Measurements from ENCODE around the gene EXOC3L4. TPM values are rescaled to one million over a fixed set of nuclear protein-coding genes. Genes with fewer than 3 reads are reported as not detected.
A peak's percentile ranks its signal among the peaks of the same experiment; 100 is the strongest.

The EXOC3L4 gene
- total RNA-seq, 1 donor from 2014 or later, result not detected

DNA sequence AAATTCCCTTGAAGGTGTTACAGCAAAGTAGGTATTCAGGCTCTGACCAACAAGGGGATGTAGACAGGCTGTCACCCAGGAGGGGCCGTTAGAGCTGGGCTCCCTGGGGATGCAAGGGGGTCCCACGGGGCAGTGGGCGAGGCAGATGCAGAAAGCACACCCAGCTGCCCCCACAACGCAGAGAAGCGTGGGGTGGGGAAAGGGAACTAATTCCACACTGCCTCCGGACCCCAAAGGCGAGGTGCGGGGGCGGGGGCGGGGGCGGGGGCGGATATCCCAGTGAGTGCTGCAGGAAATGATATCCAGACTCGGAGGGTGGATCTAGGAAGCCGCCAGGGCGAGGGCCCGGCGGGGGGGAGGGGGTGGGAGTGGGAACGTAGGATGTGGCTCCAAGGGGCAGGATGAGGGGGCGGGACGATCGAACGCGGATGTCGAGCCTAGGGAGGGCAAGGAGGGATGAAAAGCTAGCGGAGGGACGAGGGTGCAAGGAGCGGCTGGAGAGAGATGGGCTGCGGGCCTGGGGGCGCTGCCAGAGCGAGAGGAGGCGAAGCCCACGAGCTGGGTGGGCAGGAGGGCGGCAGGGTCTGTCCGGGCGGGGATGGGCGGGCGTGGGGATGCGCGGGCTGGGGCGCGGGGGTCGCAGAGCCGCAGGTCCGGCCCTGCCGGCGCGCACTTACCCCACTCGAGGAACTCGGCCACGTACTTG lies 38.0 kb upstream of the EXOC3L4 start:
- H3K36me3 ChIP-seq, result no peaks in the 10 kb centered on the region
- H3K27me3 ChIP-seq, result no peaks in the 10 kb centered on the region
- no peaks in the 10 kb centered on the region for H3K9me3 ChIP-seq
- DNase-seq (ENCODE audit: low spot score in 2 of 2), result peak in 1 of 2 donors; percentile 75
- peak overlapping the region; percentile 92 to 93 for H3K27ac ChIP-seq
- peak overlapping the region; percentile 73 to 98 for H3K4me3 ChIP-seq
- intact Hi-C loops (cut with DNase I), result loop anchor here (1.0 to 5.0 kb wide), 3 partner anchors 19 to 464 kb away; partner anchors contain the start of genes EIF5 and RCOR1
- H3K4me1 ChIP-seq, result peaks cover 6 to 20% of the 10 kb centered on the region in 2 donors
- TF ChIP-seq, protein P1, sequence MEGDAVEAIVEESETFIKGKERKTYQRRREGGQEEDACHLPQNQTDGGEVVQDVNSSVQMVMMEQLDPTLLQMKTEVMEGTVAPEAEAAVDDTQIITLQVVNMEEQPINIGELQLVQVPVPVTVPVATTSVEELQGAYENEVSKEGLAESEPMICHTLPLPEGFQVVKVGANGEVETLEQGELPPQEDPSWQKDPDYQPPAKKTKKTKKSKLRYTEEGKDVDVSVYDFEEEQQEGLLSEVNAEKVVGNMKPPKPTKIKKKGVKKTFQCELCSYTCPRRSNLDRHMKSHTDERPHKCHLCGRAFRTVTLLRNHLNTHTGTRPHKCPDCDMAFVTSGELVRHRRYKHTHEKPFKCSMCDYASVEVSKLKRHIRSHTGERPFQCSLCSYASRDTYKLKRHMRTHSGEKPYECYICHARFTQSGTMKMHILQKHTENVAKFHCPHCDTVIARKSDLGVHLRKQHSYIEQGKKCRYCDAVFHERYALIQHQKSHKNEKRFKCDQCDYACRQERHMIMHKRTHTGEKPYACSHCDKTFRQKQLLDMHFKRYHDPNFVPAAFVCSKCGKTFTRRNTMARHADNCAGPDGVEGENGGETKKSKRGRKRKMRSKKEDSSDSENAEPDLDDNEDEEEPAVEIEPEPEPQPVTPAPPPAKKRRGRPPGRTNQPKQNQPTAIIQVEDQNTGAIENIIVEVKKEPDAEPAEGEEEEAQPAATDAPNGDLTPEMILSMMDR (IDR thresholded peaks at IDR 0.05), result no peak

DNA sequence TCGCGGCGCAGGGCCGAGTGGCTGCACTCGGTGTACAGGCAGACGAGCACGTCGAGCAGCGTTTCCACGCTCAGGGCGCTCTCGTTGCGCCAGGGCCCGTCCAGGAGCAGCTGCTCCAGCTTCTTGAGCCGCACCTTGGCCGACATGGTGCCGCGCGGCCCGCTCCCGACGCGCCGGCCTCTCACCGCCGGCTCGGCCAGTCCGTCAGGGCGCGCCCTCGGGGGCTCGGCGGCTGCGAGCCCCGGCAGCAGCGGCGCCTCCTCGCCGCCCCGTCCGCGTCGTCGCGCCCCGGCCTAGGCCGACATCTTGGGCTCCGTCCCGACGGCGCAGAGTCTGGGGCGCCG lies 37.5 kb upstream of the EXOC3L4 start:
- intact Hi-C loops (cut with DNase I), result loop anchor here (1.0 to 5.0 kb wide), 3 partner anchors 18 to 465 kb away; partner anchors contain the start of genes EIF5 and RCOR1
- Histone ChIP-seq H3K27me3 (no peaks in the 10 kb centered on the region), H3K4me3 (peak overlapping the region; percentile 73 to 98), H3K4me1 (peaks cover 6 to 20% of the 10 kb centered on the region in 2 donors), H3K9me3 (no peaks in the 10 kb centered on the region), H3K27ac (peak overlapping the region; percentile 92 to 93), H3K36me3 (no peaks in the 10 kb centered on the region)
- peak in 1 of 2 donors; percentile 70 for DNase-seq (ENCODE audit: low spot score in 2 of 2)
- TF ChIP-seq, protein P1 (IDR thresholded peaks at IDR 0.05), result no peak

DNA sequence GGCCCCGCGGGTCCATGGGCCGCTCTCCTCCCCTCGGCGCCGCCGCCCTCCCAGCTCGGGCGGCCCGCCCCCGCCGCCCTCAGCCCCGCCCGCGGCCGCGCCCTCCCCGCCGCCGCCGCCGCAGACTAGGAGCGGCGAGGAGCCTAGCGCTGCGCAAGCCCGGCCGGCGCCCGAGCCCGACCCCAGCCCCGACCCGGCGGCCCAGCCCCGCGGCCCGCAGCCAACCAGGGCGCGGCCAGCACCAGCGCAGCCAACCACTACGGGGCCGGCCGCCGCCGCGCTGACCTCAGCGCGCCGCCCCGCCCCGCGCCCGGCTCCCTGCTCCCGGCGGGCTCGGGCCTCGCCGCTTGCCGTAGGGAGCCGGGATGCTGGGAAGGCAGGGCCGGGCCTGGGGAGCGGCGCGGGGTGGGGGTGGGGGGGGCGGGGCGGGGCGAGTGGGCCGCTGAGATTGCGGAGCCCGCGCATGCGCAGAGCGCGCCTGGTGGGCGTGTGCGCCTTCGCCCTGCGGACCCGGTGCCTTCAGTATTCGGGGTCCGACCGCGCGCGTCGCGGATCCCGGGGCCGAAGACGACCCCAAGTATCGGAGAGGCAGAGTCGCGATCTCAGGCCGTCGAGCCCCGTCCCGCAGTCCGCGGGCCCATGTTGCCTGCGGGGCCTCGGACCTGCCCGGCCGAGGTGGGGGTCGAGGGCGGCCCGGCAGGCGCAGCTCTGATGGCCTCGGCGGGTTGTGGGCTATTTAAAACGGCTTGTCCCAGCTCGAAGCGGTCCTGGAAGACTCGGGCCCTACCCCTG lies 37.0 kb upstream of the EXOC3L4 start, which contains the start of gene CDC42BPB:
CDC42BPB (minus strand) TSS at position 178 of the 792 bp plus-strand sequence. CDS start 376 bp downstream, outside the sequence.
- TF ChIP-seq, protein P1 (IDR thresholded peaks at IDR 0.05), result no peak
- Histone ChIP-seq H3K27me3 (no peaks in the 10 kb centered on the region), H3K9me3 (no peaks in the 10 kb centered on the region), H3K4me3 (peak within 1 kb of the TSS; percentile 75 to 98), H3K36me3 (no peaks in the 10 kb centered on the region), H3K4me1 (peaks cover 6 to 20% of the 10 kb centered on the region in 2 donors), H3K27ac (peak within 1 kb of the TSS; percentile 92 to 93)
- intact Hi-C loops (cut with DNase I), result loop anchor here (1.0 to 5.0 kb wide), 3 partner anchors 18 to 465 kb away; partner anchors contain the start of genes EIF5 and RCOR1
- DNase-seq (ENCODE audit: low spot score in 2 of 2), result peak; percentile 38 to 93

DNA sequence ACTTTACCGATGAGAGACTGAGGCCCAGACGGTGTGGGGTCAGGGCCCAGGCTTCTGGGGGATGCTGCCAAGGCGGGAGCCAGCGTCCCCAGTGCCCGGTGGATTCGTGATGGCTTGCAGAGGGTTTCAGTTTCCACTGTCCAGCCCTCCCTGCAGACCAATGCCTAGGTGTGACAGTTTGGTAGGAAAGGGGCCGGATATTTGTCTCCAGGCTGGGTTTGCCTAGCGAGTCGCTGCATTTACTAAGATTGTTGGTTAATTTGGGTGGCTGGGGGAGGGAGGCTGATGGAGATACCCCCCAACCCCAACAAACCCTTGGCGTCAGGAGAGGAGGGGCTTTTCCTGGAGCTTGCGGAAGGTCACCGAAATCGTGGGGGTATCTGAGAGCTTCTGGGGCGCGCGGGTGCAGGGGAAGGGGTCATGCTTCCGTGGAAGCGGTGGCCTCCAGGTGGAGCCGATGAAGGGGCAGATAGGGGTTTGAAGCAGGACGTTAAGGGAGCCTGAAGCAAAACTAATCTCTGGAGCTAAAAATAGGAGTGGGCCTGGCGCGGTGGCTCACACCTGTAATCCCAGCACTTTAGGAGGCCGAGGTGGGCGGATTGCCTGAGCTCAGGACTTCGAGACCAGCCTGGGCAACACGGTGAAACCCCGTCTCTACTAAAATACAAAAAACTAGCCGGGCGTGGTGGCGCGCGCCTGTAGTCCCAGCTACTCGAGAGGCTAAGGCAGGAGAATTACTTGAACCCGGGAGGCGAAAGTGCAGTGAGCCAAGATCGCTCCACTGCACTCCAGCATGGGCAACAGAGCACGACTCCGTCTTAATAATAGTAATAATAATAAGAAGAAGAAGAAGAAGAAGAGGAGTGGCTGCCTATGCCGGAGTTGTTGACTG lies 36.1 kb upstream of the EXOC3L4 start:
- peak overlapping the region; percentile 76 to 80 for H3K27ac ChIP-seq
- no peaks in the 10 kb centered on the region for H3K9me3 ChIP-seq
- peak in 1 of 2 donors; percentile 71 for DNase-seq (ENCODE audit: low spot score in 2 of 2)
- H3K4me1 ChIP-seq, result peaks cover 6 to 20% of the 10 kb centered on the region in 2 donors
- H3K4me3 ChIP-seq, result peak overlapping the region; percentile 75 to 98
- H3K36me3 ChIP-seq, result no peaks in the 10 kb centered on the region
- TF ChIP-seq, protein P1 (IDR thresholded peaks at IDR 0.05), result no peak
- H3K27me3 ChIP-seq, result no peaks in the 10 kb centered on the region
- intact Hi-C loops (cut with DNase I), result loop anchor here (5.0 kb wide), 2 partner anchors 274 to 466 kb away; partner anchors contain the start of genes EIF5 and RCOR1

DNA sequence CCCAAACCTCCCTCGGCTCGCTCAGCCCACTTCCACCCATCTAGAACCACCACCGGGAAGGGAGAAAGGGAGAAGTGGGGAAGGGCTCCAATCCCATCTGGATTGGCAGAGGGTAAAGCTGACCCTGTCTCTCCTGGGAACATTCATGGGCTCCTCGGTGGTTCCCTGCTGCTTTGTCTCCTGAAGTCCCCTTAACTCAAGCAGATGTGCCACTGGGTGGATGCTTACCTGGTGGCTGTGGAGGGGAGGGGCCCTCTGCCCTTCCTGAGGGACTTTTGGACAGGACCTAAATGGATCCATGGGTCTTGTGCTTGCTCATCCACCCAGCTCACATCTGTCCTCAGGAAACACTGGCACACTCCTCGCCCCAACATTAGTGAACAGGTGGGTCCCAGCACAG lies 35.0 kb upstream of the EXOC3L4 start:
- H3K36me3 ChIP-seq, result no peaks in the 10 kb centered on the region
- peaks cover 6 to 20% of the 10 kb centered on the region in 2 donors for H3K4me1 ChIP-seq
- H3K27ac ChIP-seq, result no peak overlapping the region
- intact Hi-C loops (cut with DNase I), result loop anchor here (5.0 kb wide), 2 partner anchors 273 to 467 kb away; partner anchors contain the start of genes EIF5 and RCOR1
- no peaks in the 10 kb centered on the region for H3K27me3 ChIP-seq
- TF ChIP-seq, protein P1 (IDR thresholded peaks at IDR 0.05), result no peak
- H3K4me3 ChIP-seq, result no peak overlapping the region
- no peaks in the 10 kb centered on the region for H3K9me3 ChIP-seq
- DNase-seq (ENCODE audit: low spot score in 2 of 2), result peak in 1 of 2 donors; percentile 48

Measured in ascending aorta (tissue), 2 donors.